ENCODE measurements around the gene CARM1.

DNA sequence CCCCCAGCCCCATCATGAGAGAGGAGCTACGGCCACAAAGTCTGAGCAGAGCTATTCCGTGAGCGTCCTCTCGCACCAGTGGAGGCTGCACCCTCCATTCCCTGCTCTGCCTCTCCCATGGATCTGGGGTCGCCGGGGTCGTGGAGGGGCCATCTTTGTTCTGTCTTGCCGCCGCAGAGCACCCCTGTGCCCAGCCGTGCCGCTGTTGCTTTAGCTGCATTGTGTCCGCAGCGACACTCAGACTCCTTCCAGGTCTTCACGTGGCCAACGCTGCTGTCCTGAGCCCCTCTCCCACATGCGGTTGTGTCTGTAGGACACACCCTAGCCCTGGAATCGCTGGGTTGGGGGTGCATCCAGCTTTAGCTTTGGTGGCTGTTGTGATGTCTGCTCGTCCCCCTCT, 41.3 kb downstream of the CARM1 start:
- TF ChIP-seq CTCF (IDR thresholded peaks at IDR 0.05) (no peak), POLR2A (IDR thresholded peaks at IDR 0.05) (no peak)
